ENCODE results near the gene SLC16A11. TPM values are rescaled to one million over a fixed set of nuclear protein-coding genes. Genes with fewer than 3 reads are reported as not detected.
"Not testable (repeated sequence)": the region's sequence is repeated elsewhere in the genome, so short reads cannot be mapped to it uniquely, and the experiment has no call there.

The SLC16A11 gene
- total RNA-seq, 1 experiment from 2014 or later, result not detected

DNA sequence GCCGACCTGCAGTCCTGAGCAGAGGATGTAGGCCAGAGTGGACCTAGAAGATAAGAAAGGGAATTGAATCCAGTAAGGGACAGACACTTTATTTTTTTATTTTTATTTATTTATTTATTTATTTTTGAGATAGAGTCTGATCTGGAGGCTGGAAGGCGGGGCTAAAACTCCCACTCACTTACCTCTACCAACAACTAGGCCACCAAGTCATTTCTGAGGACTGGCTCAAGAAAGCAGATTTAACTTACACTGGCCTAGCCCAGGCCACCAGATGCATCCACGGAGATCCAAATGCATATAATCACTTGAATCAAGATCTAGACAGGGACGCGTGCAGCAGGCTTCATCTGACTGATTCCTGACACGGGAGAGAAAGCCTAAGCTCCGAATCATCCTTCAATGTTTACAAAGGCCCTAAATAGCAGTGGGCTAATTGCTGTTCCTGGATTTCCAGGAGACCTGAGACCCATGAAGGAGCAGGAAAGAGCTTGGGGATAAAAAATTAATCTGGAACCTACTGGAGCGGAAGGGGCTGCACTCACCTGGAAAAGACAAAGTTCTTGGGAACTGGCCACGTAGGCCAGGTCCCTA lies 49.1 kb downstream of the SLC16A11 start:
- in situ Hi-C loops (cut with HindIII; ENCODE audit: low sequenced_read_pairs), result no loop called here
- DNase-seq (ENCODE audit: low spot score), result no peak

DNA sequence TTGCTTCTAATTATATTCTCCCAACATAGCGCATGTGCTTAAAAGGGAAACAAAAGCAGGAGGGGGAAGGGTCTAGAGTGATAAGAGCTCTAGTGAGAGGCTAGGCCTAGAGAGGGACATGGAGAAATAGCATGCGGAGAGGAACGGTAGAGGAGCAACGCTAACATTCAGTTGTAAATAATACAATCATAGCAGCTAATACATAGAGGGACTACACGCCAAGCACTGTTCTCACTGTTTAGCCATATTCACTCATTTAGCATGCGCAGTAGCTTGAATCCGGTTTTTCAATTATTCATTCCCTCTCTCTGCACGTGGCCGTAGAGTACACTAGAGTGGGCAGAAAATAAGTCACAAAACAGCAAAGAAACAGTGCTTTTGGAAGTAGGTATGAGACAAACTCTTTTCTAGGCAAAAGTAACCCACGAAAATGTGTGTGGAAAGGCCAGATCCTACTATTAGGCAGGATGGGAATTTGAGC lies 49.7 kb downstream of the SLC16A11 start:
- in situ Hi-C loops (cut with HindIII; ENCODE audit: low sequenced_read_pairs), result no loop called here
- DNase-seq (ENCODE audit: low spot score), result no peak

DNA sequence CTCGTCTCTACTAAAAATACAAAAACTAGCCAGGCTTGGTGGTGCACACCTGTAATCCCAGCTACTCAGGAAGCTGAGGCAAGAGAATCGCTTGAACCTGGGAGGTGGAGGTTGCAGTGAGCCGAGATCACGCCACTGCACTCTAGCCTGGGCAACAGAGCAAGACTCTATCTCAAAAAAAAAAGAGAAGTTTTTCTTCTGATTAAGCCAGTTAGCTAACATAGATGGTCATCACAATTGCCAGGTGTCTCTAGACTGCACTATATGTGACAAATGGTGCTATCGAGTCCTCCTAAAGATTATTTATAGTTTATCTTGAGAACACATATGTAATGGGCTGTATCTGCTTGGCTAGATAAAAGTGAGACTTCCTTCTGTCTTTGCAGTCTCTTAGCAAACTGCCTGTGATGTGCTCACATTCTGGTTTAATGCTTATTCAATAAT lies 50.3 kb downstream of the SLC16A11 start:
- in situ Hi-C loops (cut with HindIII; ENCODE audit: low sequenced_read_pairs); DNase-seq (ENCODE audit: low spot score): not testable (repeated sequence)

Other genes with a start within 250 kb of the SLC16A11 start
- gene TEKT1, start 212.4 kb downstream of the SLC16A11 start, total RNA-seq (2014; rRNA removed; shearing (Covaris generic)), result not detected in 2 replicates
- not detected in 2 replicates for gene ALOX12, start 48.0 kb downstream of the SLC16A11 start, total RNA-seq (2014; rRNA removed; shearing (Covaris generic))
- gene RNASEK, start 31.5 kb downstream of the SLC16A11 start, total RNA-seq (2014; rRNA removed; shearing (Covaris generic)), result 189 and 195 TPM in 2 replicates
- gene BCL6B, start 21.0 kb downstream of the SLC16A11 start, total RNA-seq (2014; rRNA removed; shearing (Covaris generic)), result not detected in 2 replicates
- gene SLC16A13, start 8.1 kb downstream of the SLC16A11 start, total RNA-seq (2014; rRNA removed; shearing (Covaris generic)), result 5.3 and 9.8 TPM in 2 replicates
- gene CLEC10A, start 36.2 kb upstream of the SLC16A11 start, total RNA-seq (2014; rRNA removed; shearing (Covaris generic)), result not detected in 2 replicates
- not detected in 2 replicates for gene ASGR2, start 70.7 kb upstream of the SLC16A11 start, total RNA-seq (2014; rRNA removed; shearing (Covaris generic))
- 3.3 and 7.1 TPM in 2 replicates for gene ASGR1, start 135.3 kb upstream of the SLC16A11 start, total RNA-seq (2014; rRNA removed; shearing (Covaris generic))
- gene DLG4, start 175.7 kb upstream of the SLC16A11 start, total RNA-seq (2014; rRNA removed; shearing (Covaris generic)), result 15.5 and 18.8 TPM in 2 replicates
- 399 and 405 TPM in 2 replicates for gene ACADVL, start 175.8 kb upstream of the SLC16A11 start, total RNA-seq (2014; rRNA removed; shearing (Covaris generic))
- gene DVL2, start 190.4 kb upstream of the SLC16A11 start, total RNA-seq (2014; rRNA removed; shearing (Covaris generic)), result 89.9 and 99.0 TPM in 2 replicates
- 113 and 121 TPM in 2 replicates for gene PHF23, start 195.4 kb upstream of the SLC16A11 start, total RNA-seq (2014; rRNA removed; shearing (Covaris generic))
- gene GABARAP, start 198.4 kb upstream of the SLC16A11 start, total RNA-seq (2014; rRNA removed; shearing (Covaris generic)), result 227 and 249 TPM in 2 replicates
- 18.3 and 26.8 TPM in 2 replicates for gene CTDNEP1, start 207.6 kb upstream of the SLC16A11 start, total RNA-seq (2014; rRNA removed; shearing (Covaris generic))
- gene ELP5, start 208.1 kb upstream of the SLC16A11 start, total RNA-seq (2014; rRNA removed; shearing (Covaris generic)), result 74.1 and 95.6 TPM in 2 replicates
- gene CLDN7, start 218.4 kb upstream of the SLC16A11 start, total RNA-seq (2014; rRNA removed; shearing (Covaris generic)), result 0.17 and 3.5 TPM in 2 replicates
- 2.3 and 2.7 TPM in 2 replicates for gene SLC2A4, start 237.6 kb upstream of the SLC16A11 start, total RNA-seq (2014; rRNA removed; shearing (Covaris generic))